Measurements from ENCODE around the gene AGPAT3. TPM values are rescaled to one million over a fixed set of nuclear protein-coding genes. Genes with fewer than 3 reads are reported as not detected.

The AGPAT3 gene
- total RNA-seq, 1 experiment from 2014 or later: 58.3 TPM

GRCh38 chr21:43971201-43971991, 106.4 kb downstream of the AGPAT3 start:
- no TSS peak for BruUV-seq (replicated peaks)
- no peak overlapping the region for H3K4me3 Mint-ChIP-seq (ENCODE audit: unreplicated experiment)
- CTCF ChIA-PET: no interaction called here
- no peaks in the 10 kb centered on the region for H3K9me3 Mint-ChIP-seq (ENCODE audit: unreplicated experiment)
- no peaks in the 10 kb centered on the region for H3K27me3 Mint-ChIP-seq (ENCODE audit: insufficient read depth, unreplicated experiment)
- POLR2A ChIA-PET: no interaction called here
- H3K36me3 Mint-ChIP-seq (ENCODE audit: insufficient read depth, unreplicated experiment): peaks cover 43% of the 10 kb centered on the region
- no peaks in the 10 kb centered on the region for H3K4me1 Mint-ChIP-seq (ENCODE audit: insufficient read depth, unreplicated experiment)
- no peak overlapping the region for H3K27ac Mint-ChIP-seq (ENCODE audit: low read depth, unreplicated experiment)
- no peak for TF ChIP-seq CTCF (IDR thresholded peaks at IDR 0.05; ENCODE audit: unreplicated experiment)
- no peak for DNase-seq (ENCODE audit: unreplicated experiment)
- intact Hi-C loops (cut with micrococcal nuclease): no loop called here

DNA sequence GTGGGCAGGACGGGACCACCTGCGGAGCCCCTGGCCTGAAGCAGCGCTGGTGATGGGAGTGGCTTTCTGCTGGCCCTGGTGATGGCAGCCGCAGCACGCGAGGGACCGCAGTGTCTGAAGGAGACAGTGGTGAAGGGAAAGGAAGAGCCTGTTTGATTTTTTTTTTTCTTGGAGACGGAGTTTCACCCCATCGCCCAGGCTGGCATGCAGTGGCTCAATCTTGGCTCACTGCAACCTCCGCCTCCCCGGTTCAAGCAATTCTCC, 106.9 kb downstream of the AGPAT3 start:
- Mint-ChIP-seq H3K27ac (ENCODE audit: low read depth, unreplicated experiment) (no peak overlapping the region), H3K27me3 (ENCODE audit: insufficient read depth, unreplicated experiment) (no peaks in the 10 kb centered on the region), H3K4me3 (ENCODE audit: unreplicated experiment) (no peak overlapping the region), H3K36me3 (ENCODE audit: insufficient read depth, unreplicated experiment) (peaks cover 43% of the 10 kb centered on the region), H3K9me3 (ENCODE audit: unreplicated experiment) (no peaks in the 10 kb centered on the region), H3K4me1 (ENCODE audit: insufficient read depth, unreplicated experiment) (no peaks in the 10 kb centered on the region)
- CTCF ChIA-PET: no interaction called here
- intact Hi-C loops (cut with micrococcal nuclease): no loop called here
- BruUV-seq (replicated peaks): no TSS peak
- no peak for DNase-seq (ENCODE audit: unreplicated experiment)
- POLR2A ChIA-PET: no interaction called here
- TF ChIP-seq CTCF (IDR thresholded peaks at IDR 0.05; ENCODE audit: unreplicated experiment): no peak

DNA sequence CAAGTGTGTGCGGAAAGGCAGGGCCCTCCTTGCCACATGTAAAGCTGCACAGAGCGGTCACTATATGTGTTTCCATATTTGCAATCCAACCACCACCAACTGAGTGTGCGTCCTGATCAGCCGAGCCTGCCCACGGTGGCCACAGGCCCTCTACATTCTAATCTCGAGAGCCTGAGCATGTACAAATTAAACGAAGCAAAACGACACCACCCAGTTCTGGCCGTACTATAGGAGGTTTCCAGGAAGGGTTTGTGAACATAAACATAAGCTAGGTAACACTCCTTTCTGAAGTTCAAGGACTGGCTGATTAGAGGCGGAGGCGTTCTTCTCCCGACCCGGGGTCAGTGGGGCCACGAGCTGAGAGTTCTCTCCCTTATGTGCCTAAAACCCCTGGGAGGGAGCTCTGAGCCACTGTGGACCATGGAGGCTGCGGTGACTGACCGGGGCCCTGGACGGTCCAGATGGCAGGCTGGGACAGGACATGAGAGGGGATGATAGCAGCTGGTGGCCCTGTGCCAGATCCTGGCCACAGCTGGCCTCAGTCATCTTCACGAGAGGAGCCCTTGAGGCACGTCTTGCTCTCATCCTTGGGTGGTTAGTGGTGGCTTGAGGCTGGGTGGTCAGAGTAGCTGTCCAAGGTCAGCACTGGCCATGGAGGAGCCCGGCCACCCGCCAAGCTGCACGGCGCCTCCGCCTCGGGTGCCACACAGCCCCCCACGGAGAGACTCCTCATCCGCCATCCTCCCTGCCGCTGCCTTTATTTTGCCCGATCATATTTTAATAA, 108.0 kb downstream of the AGPAT3 start:
- Mint-ChIP-seq H3K36me3 (ENCODE audit: insufficient read depth, unreplicated experiment) (peaks cover 55% of the 10 kb centered on the region), H3K27ac (ENCODE audit: low read depth, unreplicated experiment) (no peak overlapping the region), H3K9me3 (ENCODE audit: unreplicated experiment) (no peaks in the 10 kb centered on the region), H3K27me3 (ENCODE audit: insufficient read depth, unreplicated experiment) (no peaks in the 10 kb centered on the region), H3K4me3 (ENCODE audit: unreplicated experiment) (no peak overlapping the region), H3K4me1 (ENCODE audit: insufficient read depth, unreplicated experiment) (no peaks in the 10 kb centered on the region)
- BruUV-seq (replicated peaks): no TSS peak
- DNase-seq (ENCODE audit: unreplicated experiment): no peak
- TF ChIP-seq CTCF (IDR thresholded peaks at IDR 0.05; ENCODE audit: unreplicated experiment): no peak
- intact Hi-C loops (cut with micrococcal nuclease): no loop called here
- ChIA-PET CTCF (interaction anchor here (0.6 to 1.3 kb wide), 3 partner anchors 38 to 79 kb away, joined by 3 read pairs; no protein-coding TSS in a partner anchor), POLR2A (interaction anchor here (1.3 kb wide), 1 partner anchor 183 kb away, joined by 3 read pairs; the partner anchor contains the start of gene RRP1)

DNA sequence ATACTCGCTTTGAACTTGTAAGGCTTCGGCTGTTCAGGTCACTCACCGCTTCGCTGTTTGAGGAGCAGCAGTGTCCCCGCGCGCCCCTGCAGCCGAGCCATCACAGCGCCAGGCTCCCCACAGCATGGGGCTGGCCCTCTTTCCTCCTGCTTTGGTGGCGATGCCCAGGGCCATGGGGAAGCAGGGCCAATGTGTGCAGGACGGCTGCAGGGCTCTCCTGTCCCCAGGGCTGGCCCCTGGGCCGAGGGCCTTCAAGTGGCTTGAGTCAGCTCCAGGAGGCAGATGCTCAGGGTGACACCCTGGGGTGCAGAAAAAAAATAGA, 108.6 kb downstream of the AGPAT3 start:
- intact Hi-C loops (cut with micrococcal nuclease): no loop called here
- TF ChIP-seq CTCF (IDR thresholded peaks at IDR 0.05; ENCODE audit: unreplicated experiment): no peak
- no peak overlapping the region for H3K27ac Mint-ChIP-seq (ENCODE audit: low read depth, unreplicated experiment)
- no peaks in the 10 kb centered on the region for H3K4me1 Mint-ChIP-seq (ENCODE audit: insufficient read depth, unreplicated experiment)
- H3K4me3 Mint-ChIP-seq (ENCODE audit: unreplicated experiment): no peak overlapping the region
- no peaks in the 10 kb centered on the region for H3K9me3 Mint-ChIP-seq (ENCODE audit: unreplicated experiment)
- no peaks in the 10 kb centered on the region for H3K27me3 Mint-ChIP-seq (ENCODE audit: insufficient read depth, unreplicated experiment)
- BruUV-seq (replicated peaks): no TSS peak
- DNase-seq (ENCODE audit: unreplicated experiment): no peak
- CTCF ChIA-PET: interaction anchor here (1.3 kb wide), 1 partner anchor 42 kb away, joined by 3 read pairs; no protein-coding TSS in a partner anchor
- POLR2A ChIA-PET: interaction anchor here (1.3 kb wide), 1 partner anchor 184 kb away, joined by 3 read pairs; the partner anchor contains the start of gene RRP1
- peaks cover 59% of the 10 kb centered on the region for H3K36me3 Mint-ChIP-seq (ENCODE audit: insufficient read depth, unreplicated experiment)

Data from MCF 10A (cell line).